HG02678 (cell line): ENCODE data around the gene RBBP8NL.

Experiments used
- ATAC-seq: cut with Tn5 transposase; IDR thresholded peaks from one replicate; pipeline ENCODE4 v1.9.1; 2021; ENCODE audit warnings: mild to moderate bottlenecking, moderate library complexity; ENCODE audit not compliant: unreplicated experiment

Gene RBBP8NL, protein sequence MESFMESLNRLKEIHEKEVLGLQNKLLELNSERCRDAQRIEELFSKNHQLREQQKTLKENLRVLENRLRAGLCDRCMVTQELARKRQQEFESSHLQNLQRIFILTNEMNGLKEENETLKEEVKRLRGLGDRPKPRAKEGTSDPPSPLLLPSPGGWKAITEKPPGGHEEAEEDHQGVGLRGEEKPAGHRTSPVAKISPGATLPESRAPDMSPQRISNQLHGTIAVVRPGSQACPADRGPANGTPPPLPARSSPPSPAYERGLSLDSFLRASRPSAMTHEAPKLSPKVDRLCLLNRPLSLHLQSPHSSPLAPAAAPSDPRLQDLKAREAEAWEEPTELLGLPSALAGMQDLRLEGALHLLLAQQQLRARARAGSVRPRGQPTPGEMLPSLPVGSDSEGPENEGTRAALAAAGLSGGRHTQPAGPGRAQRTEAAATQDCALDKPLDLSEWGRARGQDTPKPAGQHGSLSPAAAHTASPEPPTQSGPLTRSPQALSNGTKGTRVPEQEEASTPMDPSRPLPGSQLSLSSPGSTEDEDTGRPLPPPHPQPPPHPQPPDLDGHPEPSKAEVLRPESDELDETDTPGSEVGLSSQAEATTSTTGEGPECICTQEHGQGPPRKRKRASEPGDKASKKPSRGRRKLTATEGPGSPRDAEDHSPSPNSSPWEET

GRCh38 chr20:62427172-62428001, at the start of gene RBBP8NL:
Gene RBBP8NL (minus strand): TSS chr20:62427539. CDS start chr20:62419647, 7,892 bp downstream.
- ATAC-seq: no peak

DNA sequence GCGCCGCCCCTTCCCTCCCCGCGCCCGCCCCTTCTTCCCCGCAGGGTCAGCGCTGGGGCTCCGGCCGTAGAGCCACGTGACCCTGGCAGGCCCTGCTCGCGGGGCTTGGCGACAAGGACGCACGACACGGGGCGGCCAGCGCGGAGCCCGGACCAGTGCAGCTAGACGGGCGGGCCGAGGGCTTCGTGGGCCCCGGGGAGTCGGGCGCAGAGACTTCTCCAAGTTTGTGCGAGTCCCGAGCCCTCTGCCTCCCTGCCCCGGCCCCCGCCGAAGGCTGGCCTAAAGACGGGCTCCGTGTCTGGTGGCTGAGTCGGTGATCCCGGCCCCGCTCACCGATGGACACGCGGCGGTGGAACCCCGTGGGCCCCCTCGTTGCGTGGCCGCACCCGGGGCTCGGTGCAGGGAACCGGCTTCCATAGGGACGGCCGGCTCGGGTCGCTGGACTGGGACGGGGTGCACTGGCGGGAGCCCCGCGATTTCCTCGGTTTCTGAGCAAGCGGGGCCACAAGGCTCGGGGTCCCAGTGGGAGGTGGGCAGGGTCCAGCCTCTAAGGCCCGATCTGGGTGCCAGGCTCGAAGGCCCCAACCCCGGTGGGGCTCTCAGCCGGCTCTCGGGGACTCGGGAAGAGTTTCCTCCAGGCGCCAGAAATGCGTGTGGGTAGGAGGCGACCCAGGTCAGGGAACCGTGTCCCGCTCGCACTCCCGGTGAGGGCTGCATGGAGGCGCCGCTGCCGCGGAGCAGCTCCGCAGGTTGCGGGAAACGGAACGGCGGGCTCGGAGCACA, 48.9 kb upstream of the RBBP8NL start:
- no peak for ATAC-seq

DNA sequence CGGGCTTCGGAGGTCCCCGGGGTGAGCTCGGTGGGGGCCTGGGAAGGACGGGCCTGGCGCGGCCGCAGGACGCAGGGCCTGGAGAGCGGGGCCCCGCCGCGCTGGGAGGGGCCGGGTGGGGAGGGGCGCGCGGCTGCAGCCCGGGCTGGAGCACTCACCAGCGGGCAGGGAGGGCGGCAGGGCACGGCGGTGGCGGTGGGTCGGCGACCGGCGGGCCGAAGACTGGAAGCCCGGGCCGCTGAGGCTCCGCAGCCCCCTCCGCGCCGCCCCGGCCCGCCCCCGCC, 48.4 kb upstream of the RBBP8NL start, which contains the start of gene GATA5:
Gene GATA5 (minus strand): TSS at position 224 of the 284 bp plus-strand sequence. CDS start 474 bp downstream, outside the sequence.
- no peak for ATAC-seq

- ATAC-seq: no peak
Observed at GRCh38 chr20:62475027-62475771, 47.9 kb upstream of the RBBP8NL start.

- ATAC-seq: no peak
Observed at GRCh38 chr20:62474604-62475026, 47.3 kb upstream of the RBBP8NL start.

- ATAC-seq: no peak
Observed at GRCh38 chr20:62473717-62474603, 46.6 kb upstream of the RBBP8NL start.

DNA sequence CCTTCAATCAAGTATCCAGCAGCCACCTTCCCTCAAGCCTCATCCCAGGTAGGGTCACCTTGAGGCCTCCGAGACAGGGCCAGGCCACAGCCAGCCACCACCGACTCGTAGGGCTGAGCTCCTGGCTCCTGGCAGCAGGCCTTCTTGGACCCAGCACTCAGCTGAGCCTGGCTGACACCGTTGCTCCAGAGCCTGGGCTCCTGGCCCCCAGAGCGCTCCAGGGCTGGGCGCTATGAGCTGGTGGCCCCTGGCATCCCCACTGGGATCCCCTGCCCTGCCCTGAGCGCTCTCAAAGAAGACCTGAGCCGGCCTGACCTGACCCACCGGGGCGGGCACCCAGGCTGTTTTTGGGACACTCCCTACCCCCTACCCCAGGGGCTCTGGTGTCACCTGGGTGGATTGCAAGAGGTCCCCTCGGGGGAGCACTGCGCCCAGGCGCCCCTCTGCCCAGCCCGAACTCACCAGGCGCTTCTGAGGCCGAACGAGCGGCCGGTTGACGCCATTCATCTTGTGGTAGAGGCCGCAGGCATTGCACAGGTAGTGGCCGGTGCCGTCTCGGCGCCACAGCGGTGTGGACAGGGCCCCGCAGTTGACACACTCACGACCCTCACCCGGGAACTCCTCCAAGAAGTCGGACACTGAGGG, 45.7 kb upstream of the RBBP8NL start:
- ATAC-seq: no peak

GRCh38 chr20:62472138-62472940, 45.0 kb upstream of the RBBP8NL start:
- ATAC-seq: no peak

DNA sequence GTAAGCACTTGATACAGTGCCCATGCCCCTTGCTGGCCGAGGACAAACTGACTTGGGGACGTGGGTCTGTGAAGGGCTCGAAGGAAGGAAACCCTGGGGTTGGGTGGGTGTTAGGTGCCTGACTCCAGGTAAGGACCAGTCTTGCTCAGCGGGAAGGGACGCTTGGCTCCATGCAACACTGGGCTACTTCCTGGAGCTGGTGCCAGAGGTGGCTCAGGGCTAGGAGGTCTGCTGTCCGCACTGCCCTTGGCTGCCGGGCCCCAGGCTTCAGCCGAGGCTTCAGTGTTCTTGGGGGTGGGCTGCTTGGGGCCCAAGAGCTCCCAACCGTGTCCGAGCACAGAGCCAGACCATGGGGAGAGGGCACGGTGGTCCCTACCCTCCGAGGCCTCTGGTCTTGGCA, 43.1 kb upstream of the RBBP8NL start:
- ATAC-seq: no peak

- ATAC-seq: no peak
Observed at GRCh38 chr20:62470001-62470400, 42.7 kb upstream of the RBBP8NL start.

GRCh38 chr20:62469352-62469751, 42.0 kb upstream of the RBBP8NL start:
- ATAC-seq: no peak

- no peak for ATAC-seq
Observed at GRCh38 chr20:62466806-62467537, 39.6 kb upstream of the RBBP8NL start.

DNA sequence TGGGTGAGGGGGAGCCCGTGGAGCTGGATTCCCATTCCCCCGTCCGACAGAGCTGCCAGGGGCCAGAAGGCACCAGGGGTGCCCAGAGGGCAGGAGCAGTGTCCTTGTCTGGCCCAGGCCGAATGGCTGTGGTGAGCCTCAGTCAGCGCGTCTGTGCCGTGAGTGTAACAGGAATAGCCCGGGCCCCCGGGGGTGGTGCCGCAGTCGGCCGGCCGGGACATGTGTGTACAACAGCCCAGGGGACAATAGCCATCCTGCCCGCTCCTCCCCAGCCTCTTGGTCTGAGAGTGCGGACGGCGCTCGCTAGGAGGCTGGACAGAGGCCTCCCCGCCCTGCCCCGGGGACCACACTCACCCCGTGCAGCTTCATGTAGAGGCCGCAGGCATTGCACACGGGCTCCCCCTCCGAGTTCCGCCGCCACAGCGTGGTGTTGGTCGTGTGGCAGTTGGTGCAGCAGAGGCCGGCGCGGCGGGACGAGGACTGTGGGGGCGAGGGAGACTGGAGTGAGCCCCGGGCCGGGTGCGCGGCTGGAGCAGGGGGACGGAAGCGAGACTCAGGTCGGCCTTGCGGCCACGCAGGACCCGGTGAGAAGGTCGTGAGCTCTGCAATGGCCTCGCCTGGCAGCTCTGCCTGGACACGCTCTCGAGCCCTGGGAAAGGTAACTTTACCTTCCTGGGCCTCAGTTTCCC, 38.9 kb upstream of the RBBP8NL start:
- ATAC-seq: no peak

DNA sequence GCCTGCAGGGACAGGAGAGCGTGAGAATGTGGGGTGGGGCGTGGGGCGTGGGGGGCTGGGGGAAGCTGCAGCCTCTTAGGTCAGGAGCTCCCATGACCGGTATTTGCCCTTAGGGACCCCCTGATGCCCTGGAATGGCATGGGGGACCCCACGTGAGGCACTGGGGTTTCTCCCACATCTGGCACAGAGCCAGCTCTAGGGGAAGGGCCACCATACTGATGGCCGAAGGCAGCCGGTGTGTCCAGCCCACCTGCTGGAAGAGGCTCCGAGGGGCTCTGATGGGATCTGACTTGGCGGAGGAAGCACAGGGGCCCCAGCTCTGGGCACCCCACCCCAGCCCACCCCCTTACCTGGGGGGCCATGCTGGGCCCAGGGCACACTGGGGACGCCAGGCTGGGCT, 37.7 kb upstream of the RBBP8NL start:
- ATAC-seq: no peak

DNA sequence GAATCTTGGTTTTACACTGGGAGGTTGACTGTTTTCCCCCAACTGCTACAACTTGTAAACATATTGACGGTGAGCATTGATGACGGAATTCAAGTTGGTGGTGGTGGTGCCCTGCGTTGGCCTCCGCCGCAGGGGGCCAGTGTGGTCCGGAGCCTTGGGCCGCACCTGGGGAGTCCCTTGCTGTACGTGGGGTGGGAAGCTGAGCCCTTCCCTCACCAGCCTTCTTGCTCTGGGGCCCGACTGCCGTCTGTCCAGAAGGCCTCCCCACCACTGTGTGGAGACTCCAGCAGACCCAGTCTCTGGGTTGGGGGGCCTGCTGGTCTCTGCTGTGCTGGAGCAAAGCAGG, 37.1 kb upstream of the RBBP8NL start:
- ATAC-seq: no peak

GRCh38 chr20:62463651-62464424, 36.5 kb upstream of the RBBP8NL start:
- no peak for ATAC-seq
